Measurements from ENCODE around the gene PEG3. TPM values are rescaled to one million over a fixed set of nuclear protein-coding genes. Genes with fewer than 3 reads are reported as not detected.

Gene PEG3
- total RNA-seq, 4 donors from 2014 or later: 0.71 to 1.3 (median 0.84) TPM

GRCh38 chr19:56821209-56821608 lies 19.3 kb downstream of the PEG3 start:
- no peak overlapping the region for H3K27ac ChIP-seq
- ATAC-seq: no peak
- no peak overlapping the region for H3K4me3 ChIP-seq
- H3K36me3 ChIP-seq: no peaks in the 10 kb centered on the region
- H3K4me1 ChIP-seq: no peaks in the 10 kb centered on the region
- no peaks in the 10 kb centered on the region for H3K9me3 ChIP-seq
- DNase-seq: no peak
- intact Hi-C loops (cut with DNase I; ENCODE audit: low total_unique reads) (no loop called here), in situ Hi-C loops (cut with MboI; ENCODE audit: low sequenced_read_pairs in 4 of 4) (no loop called here)
- no peaks in the 10 kb centered on the region for H3K27me3 ChIP-seq
- TF ChIP-seq CTCF (IDR thresholded peaks at IDR 0.05 in 4 of 5, conservative IDR thresholded peaks at IDR 0.05 in 1 of 5) (no peak), POLR2A (IDR thresholded peaks at IDR 0.05) (no peak)

GRCh38 chr19:56819166-56819565 lies 21.4 kb downstream of the PEG3 start:
- H3K36me3 ChIP-seq: no peaks in the 10 kb centered on the region
- in situ Hi-C loops (cut with MboI; ENCODE audit: low sequenced_read_pairs in 4 of 4): no loop called here
- DNase-seq: no peak
- TF ChIP-seq POLR2A (IDR thresholded peaks at IDR 0.05): no peak
- no peak for TF ChIP-seq CTCF (IDR thresholded peaks at IDR 0.05 in 4 of 5, conservative IDR thresholded peaks at IDR 0.05 in 1 of 5)
- H3K27ac ChIP-seq: no peak overlapping the region
- H3K4me1 ChIP-seq: no peaks in the 10 kb centered on the region
- H3K4me3 ChIP-seq: no peak overlapping the region
- no peak for ATAC-seq
- H3K9me3 ChIP-seq: no peaks in the 10 kb centered on the region
- intact Hi-C loops (cut with DNase I; ENCODE audit: low total_unique reads): no loop called here
- H3K27me3 ChIP-seq: no peaks in the 10 kb centered on the region

- H3K36me3 ChIP-seq: no peaks in the 10 kb centered on the region
- H3K9me3 ChIP-seq: no peaks in the 10 kb centered on the region
- H3K27me3 ChIP-seq: no peaks in the 10 kb centered on the region
- in situ Hi-C loops (cut with MboI; ENCODE audit: low sequenced_read_pairs in 4 of 4): no loop called here
- H3K4me1 ChIP-seq: no peaks in the 10 kb centered on the region
- no peak overlapping the region for H3K27ac ChIP-seq
- TF ChIP-seq CTCF (IDR thresholded peaks at IDR 0.05 in 4 of 5, conservative IDR thresholded peaks at IDR 0.05 in 1 of 5): no peak
- no peak for TF ChIP-seq POLR2A (IDR thresholded peaks at IDR 0.05)
- no peak overlapping the region for H3K4me3 ChIP-seq
- ATAC-seq (no peak), DNase-seq (no peak)
- intact Hi-C loops (cut with DNase I; ENCODE audit: low total_unique reads): loop anchor here (5.0 kb wide), 1 partner anchor 387 kb away; no protein-coding TSS in a partner anchor
Observed at GRCh38 chr19:56814656-56815055, 25.9 kb downstream of the PEG3 start.

GRCh38 chr19:56813531-56813930 lies 27.0 kb downstream of the PEG3 start:
- intact Hi-C loops (cut with DNase I; ENCODE audit: low total_unique reads): loop anchor here (5.0 kb wide), 1 partner anchor 386 kb away; no protein-coding TSS in a partner anchor
- no peaks in the 10 kb centered on the region for H3K36me3 ChIP-seq
- in situ Hi-C loops (cut with MboI; ENCODE audit: low sequenced_read_pairs in 4 of 4): no loop called here
- no peaks in the 10 kb centered on the region for H3K27me3 ChIP-seq
- DNase-seq (no peak), ATAC-seq (no peak)
- H3K4me1 ChIP-seq: no peaks in the 10 kb centered on the region
- no peak overlapping the region for H3K27ac ChIP-seq
- TF ChIP-seq CTCF (IDR thresholded peaks at IDR 0.05 in 4 of 5, conservative IDR thresholded peaks at IDR 0.05 in 1 of 5) (no peak), POLR2A (IDR thresholded peaks at IDR 0.05) (no peak)
- H3K4me3 ChIP-seq: no peak overlapping the region
- H3K9me3 ChIP-seq: no peaks in the 10 kb centered on the region

- Histone ChIP-seq H3K9me3 (no peaks in the 10 kb centered on the region), H3K4me1 (no peaks in the 10 kb centered on the region), H3K4me3 (no peak overlapping the region), H3K36me3 (no peaks in the 10 kb centered on the region), H3K27ac (no peak overlapping the region), H3K27me3 (no peaks in the 10 kb centered on the region)
- no peak for ATAC-seq
- in situ Hi-C loops (cut with MboI; ENCODE audit: low sequenced_read_pairs in 4 of 4) (no loop called here), intact Hi-C loops (cut with DNase I; ENCODE audit: low total_unique reads) (loop anchor here (5.0 kb wide), 1 partner anchor 384 kb away; no protein-coding TSS in a partner anchor)
- no peak for DNase-seq
- TF ChIP-seq CTCF (IDR thresholded peaks at IDR 0.05 in 4 of 5, conservative IDR thresholded peaks at IDR 0.05 in 1 of 5) (no peak), POLR2A (IDR thresholded peaks at IDR 0.05) (no peak)
Observed at GRCh38 chr19:56811480-56811879, 29.0 kb downstream of the PEG3 start.
